GM19351 (cell line): Measurements from ENCODE around the gene MANF.
"Not testable (repeated sequence)": the region's sequence is repeated elsewhere in the genome, so short reads cannot be mapped to it uniquely, and the experiment has no call there.

Experiments
- ATAC-seq: cut with Tn5 transposase; IDR thresholded peaks from one replicate; pipeline ENCODE4 v1.9.1; 2021; ENCODE audit warnings: mild to moderate bottlenecking, moderate library complexity; ENCODE audit not compliant: unreplicated experiment

Gene MANF

GRCh38 chr3:51384726-51385473 is at the start of gene MANF:
Gene MANF, plus strand, starts transcription at chr3:51385291. Its CDS starts 52 bp downstream, at chr3:51385343.
- ATAC-seq = peak; percentile 93

- no peak for ATAC-seq
Observed at GRCh38 chr3:51336261-51336660, 48.8 kb upstream of the MANF start.

- ATAC-seq = no peak
Observed at GRCh38 chr3:51337666-51338065, 47.4 kb upstream of the MANF start.

- no peak for ATAC-seq
Observed at GRCh38 chr3:51338632-51339031, 46.5 kb upstream of the MANF start.

- no peak for ATAC-seq
Observed at GRCh38 chr3:51340013-51340829, 44.9 kb upstream of the MANF start.

- ATAC-seq = no peak
Observed at GRCh38 chr3:51340989-51341636, 44.0 kb upstream of the MANF start.

- ATAC-seq = no peak
Observed at GRCh38 chr3:51343918-51344687, 41.0 kb upstream of the MANF start.

- ATAC-seq = no peak
Observed at GRCh38 chr3:51350751-51351150, 34.3 kb upstream of the MANF start.

- ATAC-seq = no peak
Observed at GRCh38 chr3:51353131-51353530, 32.0 kb upstream of the MANF start.

GRCh38 chr3:51353691-51354090 is 31.4 kb upstream of the MANF start:
- ATAC-seq = no peak

- ATAC-seq = no peak
Observed at GRCh38 chr3:51354172-51354571, 30.9 kb upstream of the MANF start.

GRCh38 chr3:51354731-51355615 is 30.1 kb upstream of the MANF start:
- no peak for ATAC-seq

- no peak for ATAC-seq
Observed at GRCh38 chr3:51355891-51356578, 29.1 kb upstream of the MANF start.

GRCh38 chr3:51357856-51358255 is 27.2 kb upstream of the MANF start:
- ATAC-seq = no peak

GRCh38 chr3:51358981-51359380 is 26.1 kb upstream of the MANF start:
- ATAC-seq = no peak

- ATAC-seq = no peak
Observed at GRCh38 chr3:51360806-51361205, 24.3 kb upstream of the MANF start.

- no peak for ATAC-seq
Observed at GRCh38 chr3:51361746-51362145, 23.3 kb upstream of the MANF start.

GRCh38 chr3:51362476-51362875 is 22.6 kb upstream of the MANF start:
- no peak for ATAC-seq

GRCh38 chr3:51368276-51368675 is 16.8 kb upstream of the MANF start:
- not testable (repeated sequence) for ATAC-seq
